GM12878 (cell line): ENCODE results near the gene ISG20. TPM values are rescaled to one million over a fixed set of nuclear protein-coding genes. Genes with fewer than 3 reads are reported as not detected.

ENCODE experiments used
- ATAC-seq: fragments of 200-7000 bp; cut with Tn5 transposase; 3 replicates; pipeline ENCODE4 v1.9.1; 2020; ENCODE audit warnings: mild to moderate bottlenecking, moderate library complexity
- BruUV-seq: library from RNA; stranded (reverse); fragments of 400-500 nt; replicated peaks from 2 replicates; lab custom pipeline; 2021; lab: Mats Ljungman, UMichigan
- CTCF ChIA-PET: fragments of 300-600 bp; sonication (Branson Sonifier 250); formaldehyde crosslinking; extraction: SDS; loops from one replicate; lab custom pipeline; 2021; ENCODE audit warnings: inconsistent platforms; lab: Yijun Ruan, JAX
- POLR2A ChIA-PET: fragments of 350-600 bp; formaldehyde crosslinking; extraction: SDS; loops from one replicate; lab custom pipeline; 2021; ENCODE audit warnings: inconsistent platforms; lab: Charles Lee
- RAD21 ChIA-PET: fragments of 300-600 bp; sonication (Branson Sonifier 250); formaldehyde crosslinking; loops from one replicate; lab custom pipeline; 2023; ENCODE audit warnings: antibody characterized with exemption; ENCODE audit not compliant: unreplicated experiment; lab: Charles Lee
- SMC1A ChIA-PET: fragments of 300-600 bp; sonication (Branson Sonifier 250); formaldehyde crosslinking; loops from one replicate; lab custom pipeline; 2023; ENCODE audit not compliant: unreplicated experiment, uncharacterized antibody; lab: Charles Lee
- DNase-seq: peaks from one replicate; pipeline ENCODE4 v3.0.0-alpha.2; 2011; ENCODE audit warnings: low read depth, low spot score
- FAIRE-seq: peaks from 3 replicates; lab custom pipeline; 2011; peaks lifted over from hg19 to GRCh38; lab: Jason Lieb, UNC
- H2AFZ ChIP-seq: 2 replicates; pipeline ENCODE4 v1.6.0; 2011; ENCODE audit warnings: low read depth, low read length, control low read depth; ENCODE audit not compliant: control insufficient read depth
- H3K27ac ChIP-seq: 2 replicates; pipeline ENCODE4 v1.5.1; 2011; ENCODE audit warnings: control low read depth; ENCODE audit not compliant: control insufficient read depth, insufficient read depth
- H3K27me3 ChIP-seq, 2 experiments: replicated peaks in 1 of 2; 2 replicates each; pipeline versions ENCODE4 v1.6.0 to v1.6.1; 2011; ENCODE audit warnings: low read length in 1 of 2; ENCODE audit not compliant: control insufficient read depth in 2 of 2, insufficient read depth in 2 of 2
- H3K36me3 ChIP-seq, 2 experiments: 2 replicates each; pipeline ENCODE4 v1.5.1; 2011; ENCODE audit warnings: low read length in 1 of 2; ENCODE audit not compliant: control insufficient read depth in 2 of 2, insufficient read depth in 2 of 2
- H3K4me1 ChIP-seq: 2 replicates; pipeline ENCODE4 v1.6.1; 2011; ENCODE audit warnings: mild to moderate bottlenecking, low read length, moderate library complexity, mixed read lengths; ENCODE audit not compliant: control insufficient read depth, insufficient read depth
- H3K4me2 ChIP-seq: 2 replicates; pipeline ENCODE4 v1.6.0; 2011; ENCODE audit warnings: control low read depth; ENCODE audit not compliant: control insufficient read depth, insufficient read depth
- H3K4me3 ChIP-seq: fragments of 200-600 bp; sonication (generic); 2 replicates; pipeline ENCODE4 v1.5.1; 2016
- H3K79me2 ChIP-seq: 2 replicates; pipeline ENCODE4 v1.6.0; 2011; ENCODE audit warnings: low read length; ENCODE audit not compliant: control insufficient read depth, insufficient read depth
- H3K9ac ChIP-seq: 2 replicates; pipeline ENCODE4 v1.8.0; 2011; ENCODE audit warnings: low read length, control low read depth, mixed read lengths; ENCODE audit not compliant: control insufficient read depth, insufficient read depth
- H3K9me3 ChIP-seq: replicated peaks from 3 replicates; pipeline ENCODE4 v1.5.1; 2011; ENCODE audit warnings: mild to moderate bottlenecking, low read length; ENCODE audit not compliant: control insufficient read depth, insufficient read depth
- H4K20me1 ChIP-seq: 2 replicates; pipeline ENCODE4 v1.6.0; 2011; ENCODE audit not compliant: control insufficient read depth, insufficient read depth
- BACH1 ChIP-seq: fragments of 450-650 bp; IDR thresholded peaks from 2 replicates; pipeline ENCODE4 v1.6.1; 2017; ENCODE audit warnings: mild to moderate bottlenecking, borderline replicate concordance
- CBFB ChIP-seq: IDR thresholded peaks from 2 replicates; pipeline ENCODE4 v1.6.1; 2016; ENCODE audit warnings: antibody characterized with exemption, low read depth
- CEBPB ChIP-seq, 2 experiments: fragments of 150-350 bp in 1 of 2; IDR thresholded peaks; 2 replicates each; pipeline ENCODE4 v1.6.1; 2012 to 2014; ENCODE audit warnings: low read depth in 2 of 2, low read length in 2 of 2, borderline replicate concordance in 1 of 2, inconsistent platforms in 1 of 2
- EGR1 ChIP-seq, 2 experiments: IDR thresholded peaks; 1 replicate in 1 of 2; 2 replicates in 1 of 2; pipeline ENCODE4 v1.6.1; 2011 to 2012; ENCODE audit warnings: low read depth in 2 of 2, low read length in 2 of 2, borderline replicate concordance in 1 of 2, mild to moderate bottlenecking in 1 of 2, moderate library complexity in 1 of 2
- EZH2 ChIP-seq: IDR thresholded peaks from 2 replicates; pipeline ENCODE4 v1.6.1; 2012; ENCODE audit warnings: low read depth, mild to moderate bottlenecking, control low read depth, inconsistent platforms, low read length, borderline replicate concordance; ENCODE audit not compliant: control insufficient read depth
- KLF5 ChIP-seq: fragments of 450-650 bp; IDR thresholded peaks from 2 replicates; pipeline ENCODE4 v1.6.1; 2014; ENCODE audit warnings: mild to moderate bottlenecking; ENCODE audit not compliant: partially characterized antibody
- MXI1 ChIP-seq: fragments of 150-350 bp; IDR thresholded peaks from 2 replicates; pipeline ENCODE4 v1.6.1; 2011; ENCODE audit warnings: low read depth, mild to moderate bottlenecking, inconsistent platforms, low read length, improper control_type of control experiment
- MYC ChIP-seq: IDR thresholded peaks from 2 replicates; pipeline ENCODE4 v1.6.1; 2011; ENCODE audit warnings: mild to moderate bottlenecking, low read length, moderate library complexity, inconsistent platforms; ENCODE audit not compliant: insufficient read depth, insufficient replicate concordance, insufficient read length, severe bottlenecking
- RAD51 ChIP-seq: fragments of 450-650 bp; IDR thresholded peaks from 2 replicates; pipeline ENCODE4 v1.6.1; 2016; ENCODE audit warnings: moderate library complexity, mild to moderate bottlenecking, inconsistent platforms
- RELA ChIP-seq: fragments of 450-650 bp; IDR thresholded peaks from 2 replicates; pipeline ENCODE4 v1.8.0; 2014; ENCODE audit warnings: borderline replicate concordance; ENCODE audit not compliant: partially characterized antibody
- RELB ChIP-seq: fragments of 450-650 bp; IDR thresholded peaks from 2 replicates; pipeline ENCODE4 v1.6.1; 2017; ENCODE audit warnings: low read depth, mild to moderate bottlenecking, moderate library complexity
- SPI1 ChIP-seq: IDR thresholded peaks from 2 replicates; pipeline ENCODE4 v1.6.1; 2011; ENCODE audit warnings: low read depth, mild to moderate bottlenecking, low read length, moderate library complexity, borderline replicate concordance; ENCODE audit not compliant: insufficient read depth
- WGBS: methylation state at CpG from one replicate; pipeline ENCODE4 v1.1.6; 2016; ENCODE audit warnings: low lambda C conversion rate; ENCODE audit not compliant: insufficient replicate concordance, insufficient coverage; ENCODE audit errors: missing lambda C conversion rate; 5-methylcytosine and 5-hydroxymethylcytosine counted together
- in situ Hi-C: fragments of 300-500 bp; cut with MboI; formaldehyde crosslinking; loops from 9 replicates; pipeline ENCODE4 v1.14.3; 2018; ENCODE audit warnings: mixed read lengths
- intact Hi-C: fragments of 100-400 bp; cut with micrococcal nuclease; formaldehyde crosslinking; loops from one replicate; pipeline ENCODE4 v1.14.2; 2022; ENCODE audit not compliant: unreplicated experiment
- polyA plus RNA-seq, 11 experiments: library from polyadenylated mRNA; depleted of rRNA in 4 of 11; unstranded in 6 of 11; stranded (reverse) in 5 of 11; fragments of >200 nt; fragmentation: Nextera tagmentation in 4 of 11; fragmentation: Illumina TruSeq in 1 of 11; extraction: Ambion mirVana in 4 of 11; extraction: Trizol in 1 of 11; gene quantifications; 1 replicate in 1 of 11; 2 replicates in 10 of 11; pipeline versions ENCODE4 v1.2.1 to v1.2.3, GENCODE V29; 2011 to 2016; ENCODE audit warnings: inconsistent platforms in 2 of 11, missing spikeins in 2 of 11, low read depth in 1 of 11
- total RNA-seq, 4 experiments: library from RNA; depleted of rRNA in 3 of 4; stranded (reverse); fragments of >200 nt in 3 of 4; fragmentation: Illumina TruSeq in 1 of 4; extraction: Trizol in 1 of 4; gene quantifications; 2 replicates each; pipeline versions ENCODE4 v1.2.1 to v1.2.3, GENCODE V29; 2013 to 2021
- TF ChIP-seq, protein P1 (sequence below): IDR thresholded peaks from 2 replicates; pipeline ENCODE4 v1.6.1; 2012; ENCODE audit warnings: improper control_type of control experiment, low read depth, low read length; ENCODE audit not compliant: insufficient replicate concordance
- TF ChIP-seq, protein P2 (sequence below): fragments of 150-350 bp; IDR thresholded peaks from 2 replicates; pipeline ENCODE4 v1.6.1; 2014; ENCODE audit warnings: mild to moderate bottlenecking, low read depth, low read length

The ISG20 gene
- total and polyA plus RNA-seq, 10 of the 15 experiments (the other 5 are each of a cell fraction or from before 2014, with no cell fraction given), result 23.4 to 210 (median 85.9) TPM

DNA sequence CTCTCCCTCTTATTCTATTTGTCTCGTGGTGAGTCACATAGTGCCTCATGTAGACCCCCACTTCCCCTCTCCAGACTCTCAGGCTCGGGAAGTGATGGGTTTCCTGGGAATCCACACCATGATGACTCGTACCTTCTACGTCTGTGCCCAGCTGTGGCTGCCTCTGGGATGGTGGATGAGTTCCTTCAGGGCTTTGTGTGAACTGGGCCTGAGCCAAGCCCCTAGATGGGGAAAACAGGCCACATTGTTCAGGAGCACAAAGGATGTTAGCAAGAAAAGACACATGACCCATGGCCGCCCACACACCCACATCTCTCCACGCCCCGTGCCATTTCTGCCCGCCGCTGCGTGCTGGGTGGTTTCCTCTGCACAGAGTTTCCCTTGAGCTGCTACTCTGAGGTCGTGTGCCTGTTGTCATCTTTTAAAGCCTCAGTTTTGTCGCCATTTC is 10.5 kb downstream of the ISG20 start:
- H3K27me3 ChIP-seq, result no peaks in the 10 kb centered on the region
- WGBS, result 20% methylated on average over 12 of the region's 12 CpGs
- no peak overlapping the region for H3K9ac ChIP-seq
- intact Hi-C loops, result no loop called here
- no peak overlapping the region; the same call in 1 of the 2 replicates for H3K4me3 ChIP-seq
- peaks cover 30% of the 10 kb centered on the region for H3K4me1 ChIP-seq
- H3K4me2 ChIP-seq, result peak overlapping the region; percentile 27; the same call in 1 of the 2 replicates
- peaks cover 6% of the 10 kb centered on the region for H3K79me2 ChIP-seq
- DNase-seq (no peak), ATAC-seq (peak; percentile 77), FAIRE-seq (peak; percentile 54)
- POLR2A ChIA-PET, result no interaction called here
- H2AFZ ChIP-seq, result no peak overlapping the region
- in situ Hi-C loops, result no loop called here
- H3K36me3 ChIP-seq, result peaks cover 0 to 11% of the 10 kb centered on the region in 2 experiments
- no peaks in the 10 kb centered on the region for H3K9me3 ChIP-seq
- SMC1A ChIA-PET, result interaction anchor here (0.9 to 1.4 kb wide), 2 partner anchors 11 to 25 kb away, joined by 3 to 6 read pairs; partner anchors contain the start of gene ISG20
- no TSS peak for BruUV-seq
- H4K20me1 ChIP-seq, result peaks cover 2% of the 10 kb centered on the region; the same call in 1 of the 2 replicates
- peak overlapping the region; percentile 62 for H3K27ac ChIP-seq
- CTCF ChIA-PET, result interaction anchor here (1.3 to 1.4 kb wide), 2 partner anchors 14 to 25 kb away, joined by 3 to 7 read pairs; no protein-coding TSS in a partner anchor
- RAD21 ChIA-PET, result interaction anchor here (1.5 kb wide), 1 partner anchor 25 kb away, joined by 5 read pairs; no protein-coding TSS in a partner anchor
- TF ChIP-seq EZH2 (no peak), EGR1 (IDR thresholded peaks at IDR 0.05; ENCODE audit: borderline replicate concordance in 1 of 2, low read depth in 2 of 2, low read length in 2 of 2) (peak in 1 of 2 experiments; percentile 63; a peak in 1 of 3 replicates), RELA (no peak), CBFB (no peak), MYC (no peak), CEBPB (IDR thresholded peaks at IDR 0.05; ENCODE audit: borderline replicate concordance in 1 of 2, low read depth in 2 of 2, low read length in 2 of 2) (no peak), MXI1 (peak; percentile 47; the same call in 1 of the 2 replicates), BACH1 (no peak), KLF5 (no peak), RELB (0 out of 2 replicates have a peak, but pooled peaks have one; percentile 39), SPI1 (no peak; the same call in 1 of the 2 replicates), RAD51 (peak; percentile 72)
- TF ChIP-seq, protein P1, sequence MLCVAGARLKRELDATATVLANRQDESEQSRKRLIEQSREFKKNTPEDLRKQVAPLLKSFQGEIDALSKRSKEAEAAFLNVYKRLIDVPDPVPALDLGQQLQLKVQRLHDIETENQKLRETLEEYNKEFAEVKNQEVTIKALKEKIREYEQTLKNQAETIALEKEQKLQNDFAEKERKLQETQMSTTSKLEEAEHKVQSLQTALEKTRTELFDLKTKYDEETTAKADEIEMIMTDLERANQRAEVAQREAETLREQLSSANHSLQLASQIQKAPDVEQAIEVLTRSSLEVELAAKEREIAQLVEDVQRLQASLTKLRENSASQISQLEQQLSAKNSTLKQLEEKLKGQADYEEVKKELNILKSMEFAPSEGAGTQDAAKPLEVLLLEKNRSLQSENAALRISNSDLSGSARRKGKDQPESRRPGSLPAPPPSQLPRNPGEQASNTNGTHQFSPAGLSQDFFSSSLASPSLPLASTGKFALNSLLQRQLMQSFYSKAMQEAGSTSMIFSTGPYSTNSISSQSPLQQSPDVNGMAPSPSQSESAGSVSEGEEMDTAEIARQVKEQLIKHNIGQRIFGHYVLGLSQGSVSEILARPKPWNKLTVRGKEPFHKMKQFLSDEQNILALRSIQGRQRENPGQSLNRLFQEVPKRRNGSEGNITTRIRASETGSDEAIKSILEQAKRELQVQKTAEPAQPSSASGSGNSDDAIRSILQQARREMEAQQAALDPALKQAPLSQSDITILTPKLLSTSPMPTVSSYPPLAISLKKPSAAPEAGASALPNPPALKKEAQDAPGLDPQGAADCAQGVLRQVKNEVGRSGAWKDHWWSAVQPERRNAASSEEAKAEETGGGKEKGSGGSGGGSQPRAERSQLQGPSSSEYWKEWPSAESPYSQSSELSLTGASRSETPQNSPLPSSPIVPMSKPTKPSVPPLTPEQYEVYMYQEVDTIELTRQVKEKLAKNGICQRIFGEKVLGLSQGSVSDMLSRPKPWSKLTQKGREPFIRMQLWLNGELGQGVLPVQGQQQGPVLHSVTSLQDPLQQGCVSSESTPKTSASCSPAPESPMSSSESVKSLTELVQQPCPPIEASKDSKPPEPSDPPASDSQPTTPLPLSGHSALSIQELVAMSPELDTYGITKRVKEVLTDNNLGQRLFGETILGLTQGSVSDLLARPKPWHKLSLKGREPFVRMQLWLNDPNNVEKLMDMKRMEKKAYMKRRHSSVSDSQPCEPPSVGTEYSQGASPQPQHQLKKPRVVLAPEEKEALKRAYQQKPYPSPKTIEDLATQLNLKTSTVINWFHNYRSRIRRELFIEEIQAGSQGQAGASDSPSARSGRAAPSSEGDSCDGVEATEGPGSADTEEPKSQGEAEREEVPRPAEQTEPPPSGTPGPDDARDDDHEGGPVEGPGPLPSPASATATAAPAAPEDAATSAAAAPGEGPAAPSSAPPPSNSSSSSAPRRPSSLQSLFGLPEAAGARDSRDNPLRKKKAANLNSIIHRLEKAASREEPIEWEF, result no peak
- TF ChIP-seq, protein P2, sequence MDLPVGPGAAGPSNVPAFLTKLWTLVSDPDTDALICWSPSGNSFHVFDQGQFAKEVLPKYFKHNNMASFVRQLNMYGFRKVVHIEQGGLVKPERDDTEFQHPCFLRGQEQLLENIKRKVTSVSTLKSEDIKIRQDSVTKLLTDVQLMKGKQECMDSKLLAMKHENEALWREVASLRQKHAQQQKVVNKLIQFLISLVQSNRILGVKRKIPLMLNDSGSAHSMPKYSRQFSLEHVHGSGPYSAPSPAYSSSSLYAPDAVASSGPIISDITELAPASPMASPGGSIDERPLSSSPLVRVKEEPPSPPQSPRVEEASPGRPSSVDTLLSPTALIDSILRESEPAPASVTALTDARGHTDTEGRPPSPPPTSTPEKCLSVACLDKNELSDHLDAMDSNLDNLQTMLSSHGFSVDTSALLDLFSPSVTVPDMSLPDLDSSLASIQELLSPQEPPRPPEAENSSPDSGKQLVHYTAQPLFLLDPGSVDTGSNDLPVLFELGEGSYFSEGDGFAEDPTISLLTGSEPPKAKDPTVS, result no peak
